Parathyroid adenoma (tissue), 2 donors: ENCODE measurements around the gene POLR3E.

Experiments
- H2AFZ ChIP-seq: fragments of 300-600 bp; sonication (generic); one replicate; pipeline ENCODE4 v1.7.0; 2017; ENCODE audit warnings: antibody characterized with exemption, mild to moderate bottlenecking
- H3K27ac ChIP-seq: fragments of 300-600 bp; sonication (generic); one replicate; pipeline ENCODE4 v1.7.0; 2017
- H3K27me3 ChIP-seq: fragments of 300-600 bp; sonication (generic); one replicate; pipeline ENCODE4 v1.7.0; 2017; ENCODE audit warnings: low read length; ENCODE audit not compliant: control insufficient read depth, insufficient read depth
- H3K36me3 ChIP-seq: fragments of 300-600 bp; sonication (generic); one replicate; pipeline ENCODE4 v1.7.0; 2017; ENCODE audit warnings: low read length; ENCODE audit not compliant: control insufficient read depth, insufficient read depth
- H3K4me1 ChIP-seq: fragments of 300-600 bp; sonication (generic); one replicate; pipeline ENCODE4 v1.7.0; 2017; ENCODE audit warnings: control low read depth
- H3K4me2 ChIP-seq: fragments of 300-600 bp; sonication (generic); one replicate; pipeline ENCODE4 v1.7.0; 2017; ENCODE audit warnings: low read length
- H3K4me3 ChIP-seq: fragments of 300-600 bp; sonication (generic); one replicate; pipeline ENCODE4 v1.7.0; 2017; ENCODE audit warnings: low read depth, low read length
- H3K79me2 ChIP-seq: fragments of 300-600 bp; sonication (generic); one replicate; pipeline ENCODE4 v1.7.0; 2017; ENCODE audit warnings: control low read depth
- H3K9ac ChIP-seq: fragments of 300-600 bp; sonication (generic); one replicate; pipeline ENCODE4 v1.7.0; 2017; ENCODE audit warnings: mild to moderate bottlenecking
- H3K9me3 ChIP-seq: fragments of 300-600 bp; sonication (generic); one replicate; pipeline ENCODE4 v1.7.0; 2017; ENCODE audit warnings: low read length; ENCODE audit not compliant: control insufficient read depth
- CTCF ChIP-seq: fragments of 300-600 bp; sonication (generic); IDR thresholded peaks from one replicate; pipeline ENCODE4 v1.7.0; 2017; ENCODE audit warnings: antibody characterized with exemption, mild to moderate bottlenecking
- donor health status: primary hyperparathyroidism.

POLR3E gene

DNA sequence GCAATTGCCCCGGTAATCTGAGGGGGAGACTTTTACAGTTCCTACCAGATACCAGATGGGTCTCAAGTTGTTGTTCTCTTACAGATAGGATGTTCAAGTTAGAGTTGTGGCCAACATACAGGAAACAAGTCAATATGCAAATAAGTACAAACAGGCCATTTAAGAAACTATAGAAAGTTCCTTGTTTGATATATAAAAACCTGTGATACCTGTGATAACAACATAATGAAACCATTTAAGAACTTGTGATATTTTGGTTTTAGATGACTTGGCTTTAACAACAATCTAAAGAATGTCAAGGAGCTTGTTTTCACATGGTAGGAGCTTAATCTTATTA is 60.4 kb downstream of the POLR3E start:
- no peaks in the 10 kb centered on the region for H3K4me1 ChIP-seq

GRCh38 chr16:22358000-22358399 is 60.8 kb downstream of the POLR3E start:
- Histone ChIP-seq H3K4me2 (no peak overlapping the region), H3K4me1 (no peaks in the 10 kb centered on the region), H3K27ac (no peak overlapping the region), H3K4me3 (no peak overlapping the region), H3K79me2 (no peaks in the 10 kb centered on the region), H3K9me3 (no peaks in the 10 kb centered on the region), H3K27me3 (no peaks in the 10 kb centered on the region), H2AFZ (no peak overlapping the region), H3K36me3 (no peaks in the 10 kb centered on the region), H3K9ac (no peak overlapping the region)
- no peak for TF ChIP-seq CTCF

More for the DNA sequence above, 60.4 kb downstream of the POLR3E start:
- H2AFZ ChIP-seq = no peak overlapping the region
- H3K36me3 ChIP-seq = no peaks in the 10 kb centered on the region
- H3K9ac ChIP-seq = no peak overlapping the region
- H3K4me2 ChIP-seq = no peak overlapping the region
- TF ChIP-seq CTCF = no peak
- H3K9me3 ChIP-seq = no peaks in the 10 kb centered on the region
- H3K27me3 ChIP-seq = no peaks in the 10 kb centered on the region
- H3K27ac ChIP-seq = no peak overlapping the region
- H3K79me2 ChIP-seq = no peaks in the 10 kb centered on the region
- no peak overlapping the region for H3K4me3 ChIP-seq

- H3K4me3 ChIP-seq = no peak overlapping the region
- H2AFZ ChIP-seq = no peak overlapping the region
- no peaks in the 10 kb centered on the region for H3K36me3 ChIP-seq
- no peaks in the 10 kb centered on the region for H3K27me3 ChIP-seq
- H3K4me1 ChIP-seq = no peaks in the 10 kb centered on the region
- no peak overlapping the region for H3K9ac ChIP-seq
- no peak overlapping the region for H3K27ac ChIP-seq
- no peaks in the 10 kb centered on the region for H3K9me3 ChIP-seq
- H3K79me2 ChIP-seq = no peaks in the 10 kb centered on the region
- no peak for TF ChIP-seq CTCF
- no peak overlapping the region for H3K4me2 ChIP-seq
These were observed 62.5 kb downstream of the POLR3E start for GRCh38 chr16:22359679-22360078.

DNA sequence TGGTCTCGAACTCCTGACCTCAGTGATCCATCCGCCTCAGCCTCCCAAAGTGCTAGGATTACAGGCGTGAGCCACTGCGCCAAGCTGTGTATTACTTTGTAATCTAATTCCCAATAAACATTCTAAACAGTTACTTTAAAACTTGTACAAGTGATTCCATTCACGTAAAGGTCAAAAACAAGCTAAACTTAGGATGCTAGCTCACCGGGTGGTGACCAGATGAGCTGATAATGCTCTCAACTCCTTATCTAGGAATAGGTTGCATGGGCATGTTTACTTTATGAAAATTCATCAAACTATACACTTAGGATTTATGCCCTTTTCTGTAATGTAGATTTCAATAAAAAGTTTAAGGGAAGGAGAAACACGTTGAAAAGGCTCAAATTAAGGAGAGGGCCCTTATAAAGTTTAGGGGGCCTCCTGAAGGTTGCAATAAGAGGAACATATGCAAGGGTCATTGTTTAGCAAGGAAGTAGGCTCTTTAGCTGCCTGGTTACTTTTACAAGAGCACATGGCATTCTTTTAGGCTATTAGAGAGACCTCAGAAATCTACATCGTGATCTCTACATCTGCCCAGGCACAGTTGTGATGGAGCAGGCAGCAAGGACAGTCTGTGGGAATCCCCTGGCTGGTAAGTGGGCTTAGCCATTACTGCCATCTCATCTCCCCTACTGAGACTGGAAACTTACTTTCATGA is 63.9 kb downstream of the POLR3E start:
- Histone ChIP-seq H3K4me3 (no peak overlapping the region), H3K9ac (no peak overlapping the region), H3K36me3 (no peaks in the 10 kb centered on the region), H3K4me2 (no peak overlapping the region), H3K4me1 (no peaks in the 10 kb centered on the region), H3K27ac (no peak overlapping the region), H3K79me2 (peaks cover under 1% of the 10 kb centered on the region), H2AFZ (no peak overlapping the region), H3K27me3 (no peaks in the 10 kb centered on the region), H3K9me3 (no peaks in the 10 kb centered on the region)
- TF ChIP-seq CTCF = no peak

GRCh38 chr16:22364241-22364640 is 67.0 kb downstream of the POLR3E start:
- Histone ChIP-seq H3K36me3 (no peaks in the 10 kb centered on the region), H3K4me3 (no peak overlapping the region), H2AFZ (no peak overlapping the region), H3K4me1 (no peaks in the 10 kb centered on the region), H3K4me2 (no peak overlapping the region), H3K9ac (no peak overlapping the region), H3K79me2 (peaks cover 19% of the 10 kb centered on the region), H3K9me3 (no peaks in the 10 kb centered on the region), H3K27ac (no peak overlapping the region), H3K27me3 (no peaks in the 10 kb centered on the region)
- no peak for TF ChIP-seq CTCF
